Measurements from ENCODE around the gene RABGAP1L.
"Not testable (repeated sequence)": the region's sequence is repeated elsewhere in the genome, so short reads cannot be mapped to it uniquely, and the experiment has no call there.

RABGAP1L gene

GRCh38 chr1:174637487-174637886 is 478.2 kb downstream of the RABGAP1L start:
- DNase-seq (ENCODE audit: low spot score), result no peak
- in situ Hi-C loops (cut with MboI; ENCODE audit: low sequenced_read_pairs, unreplicated experiment), result no loop called here
- TF ChIP-seq, protein P1, sequence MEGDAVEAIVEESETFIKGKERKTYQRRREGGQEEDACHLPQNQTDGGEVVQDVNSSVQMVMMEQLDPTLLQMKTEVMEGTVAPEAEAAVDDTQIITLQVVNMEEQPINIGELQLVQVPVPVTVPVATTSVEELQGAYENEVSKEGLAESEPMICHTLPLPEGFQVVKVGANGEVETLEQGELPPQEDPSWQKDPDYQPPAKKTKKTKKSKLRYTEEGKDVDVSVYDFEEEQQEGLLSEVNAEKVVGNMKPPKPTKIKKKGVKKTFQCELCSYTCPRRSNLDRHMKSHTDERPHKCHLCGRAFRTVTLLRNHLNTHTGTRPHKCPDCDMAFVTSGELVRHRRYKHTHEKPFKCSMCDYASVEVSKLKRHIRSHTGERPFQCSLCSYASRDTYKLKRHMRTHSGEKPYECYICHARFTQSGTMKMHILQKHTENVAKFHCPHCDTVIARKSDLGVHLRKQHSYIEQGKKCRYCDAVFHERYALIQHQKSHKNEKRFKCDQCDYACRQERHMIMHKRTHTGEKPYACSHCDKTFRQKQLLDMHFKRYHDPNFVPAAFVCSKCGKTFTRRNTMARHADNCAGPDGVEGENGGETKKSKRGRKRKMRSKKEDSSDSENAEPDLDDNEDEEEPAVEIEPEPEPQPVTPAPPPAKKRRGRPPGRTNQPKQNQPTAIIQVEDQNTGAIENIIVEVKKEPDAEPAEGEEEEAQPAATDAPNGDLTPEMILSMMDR (IDR thresholded peaks at IDR 0.05; ENCODE audit: borderline replicate concordance, control extremely low read depth, extremely low read depth, insufficient read depth, missing control alignments), result no peak

- in situ Hi-C loops (cut with MboI; ENCODE audit: low sequenced_read_pairs, unreplicated experiment), result no loop called here
- no peak for DNase-seq (ENCODE audit: low spot score)
- TF ChIP-seq, protein P1 (IDR thresholded peaks at IDR 0.05; ENCODE audit: borderline replicate concordance, control extremely low read depth, extremely low read depth, insufficient read depth, missing control alignments), result no peak
These were observed 480.1 kb downstream of the RABGAP1L start for GRCh38 chr1:174639461-174639860.

DNA sequence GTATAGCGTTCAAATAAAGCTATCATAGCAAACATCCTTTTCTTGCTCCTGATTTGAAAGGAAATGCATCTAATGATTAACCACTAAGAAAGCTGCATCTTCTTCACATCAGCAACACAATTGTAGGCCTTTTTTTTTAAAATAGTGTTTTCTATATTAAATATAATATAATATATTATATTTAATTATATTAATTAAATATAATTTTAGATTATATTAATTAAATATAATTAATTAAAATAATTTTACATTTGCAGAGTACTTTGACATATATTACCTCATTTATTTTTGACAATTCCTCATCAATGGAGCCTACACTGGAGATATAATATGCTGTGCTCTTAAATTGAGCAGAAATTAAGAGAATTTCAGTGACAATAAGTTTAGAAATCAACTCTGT is 481.5 kb downstream of the RABGAP1L start:
- TF ChIP-seq, protein P1 (IDR thresholded peaks at IDR 0.05; ENCODE audit: borderline replicate concordance, control extremely low read depth, extremely low read depth, insufficient read depth, missing control alignments), result no peak
- no peak for DNase-seq (ENCODE audit: low spot score)
- in situ Hi-C loops (cut with MboI; ENCODE audit: low sequenced_read_pairs, unreplicated experiment), result no loop called here

DNA sequence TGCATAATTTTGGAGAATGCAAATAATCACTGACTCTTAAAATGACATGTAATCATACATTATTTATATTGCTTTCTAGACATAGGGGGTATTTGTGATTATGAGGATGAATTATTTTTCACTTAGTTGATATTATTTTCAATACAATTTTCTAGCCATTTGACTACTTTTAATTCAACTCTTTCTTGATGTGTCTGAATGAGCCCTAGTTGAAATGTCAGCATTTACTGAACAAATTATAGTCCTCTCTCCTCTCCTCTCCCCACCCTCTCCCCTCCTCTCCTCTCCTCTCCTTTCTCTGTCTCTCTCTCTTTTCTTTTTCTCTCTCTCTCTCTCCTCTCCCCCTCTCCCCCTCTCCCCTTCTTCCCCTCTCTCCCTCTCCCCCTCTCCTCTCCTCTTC is 483.1 kb downstream of the RABGAP1L start:
- TF ChIP-seq, protein P1 (IDR thresholded peaks at IDR 0.05; ENCODE audit: borderline replicate concordance, control extremely low read depth, extremely low read depth, insufficient read depth, missing control alignments), result no peak
- no peak for DNase-seq (ENCODE audit: low spot score)
- in situ Hi-C loops (cut with MboI; ENCODE audit: low sequenced_read_pairs, unreplicated experiment), result no loop called here

DNA sequence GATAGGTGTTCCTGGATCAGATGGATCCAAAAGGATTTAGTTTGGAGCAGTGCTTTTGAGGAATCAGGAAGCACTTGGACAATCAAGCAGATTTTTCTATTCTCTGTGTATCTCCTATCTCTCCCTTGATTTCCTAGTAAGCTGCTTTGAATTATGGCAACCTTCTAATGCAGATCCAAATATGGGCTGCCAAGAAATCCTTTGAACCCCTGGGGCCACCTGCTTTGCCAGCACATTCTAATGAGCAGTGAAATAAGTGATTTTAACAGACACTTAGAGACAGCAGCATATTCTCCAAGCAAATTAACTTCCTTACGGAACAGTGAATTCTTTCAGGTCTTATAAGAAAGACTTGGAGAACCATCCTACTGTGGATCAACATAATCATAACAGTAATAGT is 483.9 kb downstream of the RABGAP1L start:
- DNase-seq (ENCODE audit: low spot score), result no peak
- TF ChIP-seq, protein P1 (IDR thresholded peaks at IDR 0.05; ENCODE audit: borderline replicate concordance, control extremely low read depth, extremely low read depth, insufficient read depth, missing control alignments), result no peak
- in situ Hi-C loops (cut with MboI; ENCODE audit: low sequenced_read_pairs, unreplicated experiment), result no loop called here

- DNase-seq (ENCODE audit: low spot score); in situ Hi-C loops (cut with MboI; ENCODE audit: low sequenced_read_pairs, unreplicated experiment): not testable (repeated sequence)
These were observed 490.3 kb downstream of the RABGAP1L start for GRCh38 chr1:174649572-174649971.

- TF ChIP-seq, protein P1 (IDR thresholded peaks at IDR 0.05; ENCODE audit: borderline replicate concordance, control extremely low read depth, extremely low read depth, insufficient read depth, missing control alignments), result no peak
- in situ Hi-C loops (cut with MboI; ENCODE audit: low sequenced_read_pairs, unreplicated experiment), result no loop called here
- no peak for DNase-seq (ENCODE audit: low spot score)
These were observed 493.4 kb downstream of the RABGAP1L start for GRCh38 chr1:174652569-174653280.

All from GM13976 (cell line).